ENCODE data around the gene RTN4R. TPM values are rescaled to one million over a fixed set of nuclear protein-coding genes. Genes with fewer than 3 reads are reported as not detected.

Gene RTN4R
- total and polyA plus RNA-seq, 2 of the 8 experiments (the other 6 are each of a cell fraction or from before 2014, with no cell fraction given): 21.8 to 41.3 TPM

- Histone ChIP-seq H3K23me2 (ENCODE audit: low read depth, low read length) (peaks cover 6% of the 10 kb centered on the region; the same call in 1 of the 2 replicates), H4K20me1 (replicated peaks in 1 of 2; ENCODE audit: control insufficient read depth in 1 of 2, insufficient read depth in 2 of 2, low read length in 2 of 2) (no peaks in the 10 kb centered on the region), H3K4me2 (ENCODE audit: insufficient read depth in 1 of 2, low read depth in 2 of 2, low read length in 2 of 2) (no peak overlapping the region), H3K4me1 (replicated peaks in 1 of 4; ENCODE audit: control insufficient read depth in 3 of 4, insufficient read depth in 4 of 4, low read length in 3 of 4) (peaks cover 0 to 10% (median 9%) of the 10 kb centered on the region in 4 experiments; a peak in 6 of 7 replicates), H3K23ac (ENCODE audit: insufficient read length) (no peak overlapping the region), H3K4me3 (ENCODE audit: extremely low read depth in 1 of 4, insufficient read depth in 2 of 4, low read depth in 3 of 4, low read length in 4 of 4) (no peak overlapping the region), H3K79me1 (ENCODE audit: low read depth, low read length) (no peaks in the 10 kb centered on the region), H3K27ac (ENCODE audit: low read depth, low read length) (no peak overlapping the region), H2BK5ac (ENCODE audit: low read depth, low read length) (no peak overlapping the region), H4K5ac (ENCODE audit: insufficient read length, low read depth, low read length) (no peak overlapping the region), H4K8ac (ENCODE audit: extremely low read depth, insufficient read depth, low read length) (no peak overlapping the region), H3K9ac (replicated peaks in 1 of 4; ENCODE audit: extremely low read depth in 1 of 4, low read depth in 3 of 4, low read length in 3 of 4) (no peak overlapping the region), H2BK120ac (replicated peaks; ENCODE audit: low read depth, low read length) (no peak overlapping the region), H3K56ac (replicated peaks; ENCODE audit: insufficient read length, low read depth, low read length) (no peak overlapping the region), H3K4ac (replicated peaks; ENCODE audit: insufficient read length, low read depth, low read length) (no peak overlapping the region), H2BK15ac (ENCODE audit: low read length) (no peak overlapping the region), H3K18ac (ENCODE audit: extremely low read depth, low read length) (no peak overlapping the region), H2BK20ac (ENCODE audit: low read length) (no peak overlapping the region), H3K9me3 (ENCODE audit: insufficient read depth in 2 of 2, low read depth in 1 of 2, low read length in 1 of 2) (no peaks in the 10 kb centered on the region), H2AK5ac (ENCODE audit: low read depth, low read length) (no peak overlapping the region), H2AFZ (ENCODE audit: low read length) (no peak overlapping the region), H3K27me3 (replicated peaks in 1 of 4; ENCODE audit: control insufficient read depth in 3 of 4, extremely low read depth in 1 of 4, insufficient read depth in 3 of 4, low read length in 3 of 4) (no peaks in the 10 kb centered on the region), H3K79me2 (ENCODE audit: control insufficient read depth in 1 of 2, insufficient read depth in 2 of 2, low read length in 2 of 2) (no peaks in the 10 kb centered on the region), H3K14ac (ENCODE audit: insufficient read length) (no peak overlapping the region), H3K36me3 (ENCODE audit: control insufficient read depth in 2 of 4, insufficient read depth in 4 of 4, low read length in 3 of 4) (no peaks in the 10 kb centered on the region), H2BK12ac (ENCODE audit: low read depth, low read length) (no peak overlapping the region), H4K91ac (replicated peaks; ENCODE audit: insufficient read length, low read length) (no peak overlapping the region)
- FAIRE-seq (no peak), DNase-seq (ENCODE audit: low read depth in 1 of 2, low spot score in 2 of 2) (no peak)
- POLR2A ChIA-PET (ENCODE audit: partially characterized antibody): no interaction called here
- 88% methylated on average over 10 of the region's 10 CpGs; no CpG with 5 or more reads in 1 of the 2 experiments for WGBS, 2 experiments (ENCODE audit: extremely low coverage in 1 of 2, insufficient coverage in 1 of 2, insufficient read length in 1 of 2, insufficient replicate concordance in 2 of 2, low coverage in 1 of 2, low lambda C conversion rate in 2 of 2, missing lambda C conversion rate in 1 of 2)
- CTCF ChIA-PET (ENCODE audit: partially characterized antibody): interaction anchor here (1.1 to 1.5 kb wide), 2 partner anchors 12 to 40 kb away, joined by 3 to 6 read pairs; no protein-coding TSS in a partner anchor
- TF ChIP-seq EP300 (IDR thresholded peaks at IDR 0.05; ENCODE audit: borderline replicate concordance in 1 of 2, low read depth in 2 of 2, low read length in 2 of 2): no peak
- no peak for TF ChIP-seq KDM5A (IDR thresholded peaks at IDR 0.05; ENCODE audit: low read length)
- TF ChIP-seq CBX5 (IDR thresholded peaks at IDR 0.05; ENCODE audit: low read depth, low read length): no peak
- TF ChIP-seq BACH1 (IDR thresholded peaks at IDR 0.05; ENCODE audit: low read length): no peak
- no peak for TF ChIP-seq MAFK (IDR thresholded peaks at IDR 0.05; ENCODE audit: low read depth, low read length)
- no peak for TF ChIP-seq ATF2 (IDR thresholded peaks at IDR 0.05; ENCODE audit: low read length)
- TF ChIP-seq SP4 (IDR thresholded peaks at IDR 0.05; ENCODE audit: low read length): no peak
- TF ChIP-seq RNF2 (IDR thresholded peaks at IDR 0.05; ENCODE audit: borderline replicate concordance, low read depth, low read length, missing control alignments, poor library complexity, severe bottlenecking): no peak
- no peak for TF ChIP-seq CHD1 (IDR thresholded peaks at IDR 0.05; ENCODE audit: low read depth, low read length)
These were observed 69.4 kb downstream of the RTN4R start for GRCh38 chr22:20198557-20199319.

Measured in H1 (cell line).